ENCODE results near the gene CGB3. TPM values are rescaled to one million over a fixed set of nuclear protein-coding genes. Genes with fewer than 3 reads are reported as not detected.

CGB3 gene
- total and polyA plus RNA-seq, 2 of the 4 experiments (the other 2 are of a cell fraction), result not detected

- Histone ChIP-seq H2BK20ac (ENCODE audit: low read depth, low read length) (no peak overlapping the region), H3K23ac (ENCODE audit: low read depth, low read length) (peak overlapping the region; percentile 63), H3K4me1 (ENCODE audit: control insufficient read depth, insufficient read depth, low read length) (peaks cover 12% of the 10 kb centered on the region), H2AK9ac (replicated peaks; ENCODE audit: low read depth, low read length, poor library complexity) (peak overlapping the region; percentile 95), H2AK5ac (ENCODE audit: low read depth, low read length) (peak overlapping the region; percentile 81), H3K18ac (ENCODE audit: low read depth, low read length) (no peak overlapping the region), H3K4ac (ENCODE audit: low read depth, low read length) (peak overlapping the region; percentile 11), H4K20me1 (ENCODE audit: insufficient read depth, low read length) (peaks cover 27% of the 10 kb centered on the region), H4K91ac (ENCODE audit: insufficient read depth, low read depth, low read length) (peak overlapping the region; percentile 45; the same call in 1 of the 2 replicates), H3K27ac (ENCODE audit: insufficient read depth, low read length) (peak overlapping the region; percentile 53), H2BK5ac (ENCODE audit: low read depth, low read length, poor library complexity, severe bottlenecking) (peak overlapping the region; percentile 40), H3K4me2 (ENCODE audit: low read depth, low read length) (peak overlapping the region; percentile 98), H3K14ac (replicated peaks; ENCODE audit: low read depth, low read length) (0 out of 2 replicates have a peak overlapping the region, but pooled peaks have one; percentile 29), H4K8ac (ENCODE audit: low read depth in 2 of 2, low read length in 2 of 2) (peak overlapping the region; percentile 37 to 72), H3K9me3 (ENCODE audit: control insufficient read depth, insufficient read depth, low read length) (no peaks in the 10 kb centered on the region), H2BK120ac (ENCODE audit: low read depth, low read length) (no peak overlapping the region), H3K79me1 (ENCODE audit: low read depth in 1 of 2, low read length in 2 of 2) (peaks cover 11 to 72% of the 10 kb centered on the region in 2 experiments), H2AFZ (replicated peaks; ENCODE audit: low read length, poor library complexity) (peak overlapping the region; percentile 88), H4K5ac (ENCODE audit: low read depth, low read length) (no peak overlapping the region; the same call in 1 of the 2 replicates), H3K36me3 (ENCODE audit: control insufficient read depth, insufficient read depth, low read length) (peaks cover 8% of the 10 kb centered on the region; the same call in 1 of the 2 replicates), H2BK15ac (ENCODE audit: low read depth, low read length) (no peak overlapping the region; the same call in 2 of the 3 replicates), H3K4me3 (ENCODE audit: insufficient read depth, low read depth, low read length) (peak overlapping the region; percentile 62), H3K56ac (ENCODE audit: extremely low read depth, insufficient read depth, low read length) (peak overlapping the region; percentile 68), H3K9ac (ENCODE audit: low read depth, low read length) (peak overlapping the region; percentile 65), H3K27me3 (ENCODE audit: control insufficient read depth, insufficient read depth, low read length) (no peaks in the 10 kb centered on the region), H3K9me1 (ENCODE audit: insufficient read depth, low read length) (0 out of 2 replicates have a peak, but pooled peaks cover 3% of the 10 kb centered on the region)
- CTCF ChIA-PET, result interaction anchor here (0.6 to 1.7 kb wide), 7 partner anchors 15 to 199 kb away, joined by 3 to 6 read pairs (median 3); no protein-coding TSS in a partner anchor
- no CpG with 5 or more reads among the region's 13 CpGs for WGBS, 2 experiments (ENCODE audit: extremely low coverage in 2 of 2, insufficient read length in 1 of 2)
- TF ChIP-seq CEBPB (IDR thresholded peaks at IDR 0.05; ENCODE audit: low read depth, low read length) (no peak), SMC3 (IDR thresholded peaks at IDR 0.05; ENCODE audit: low read depth, low read length) (no peak), RFX5 (IDR thresholded peaks at IDR 0.05; ENCODE audit: low read depth, low read length) (no peak), RCOR1 (IDR thresholded peaks at IDR 0.05; ENCODE audit: insufficient replicate concordance, low read length) (no peak), MAFK (IDR thresholded peaks at IDR 0.05; ENCODE audit: low read depth, low read length) (no peak), ELK1 (IDR thresholded peaks at IDR 0.05; ENCODE audit: borderline replicate concordance, low read depth, low read length) (no peak), FOS (IDR thresholded peaks at IDR 0.05; ENCODE audit: low read depth, low read length) (no peak), RAD21 (IDR thresholded peaks at IDR 0.05; ENCODE audit: low read length) (no peak), CHD1 (IDR thresholded peaks at IDR 0.05; ENCODE audit: low read depth, low read length) (no peak), BHLHE40 (IDR thresholded peaks at IDR 0.05; ENCODE audit: low read depth, low read length) (no peak), MAZ (IDR thresholded peaks at IDR 0.05; ENCODE audit: borderline replicate concordance, low read depth, low read length) (no peak), MXI1 (IDR thresholded peaks at IDR 0.05; ENCODE audit: borderline replicate concordance, low read depth, low read length) (no peak), USF2 (IDR thresholded peaks at IDR 0.05; ENCODE audit: low read depth, low read length) (no peak), CTCF (conservative IDR thresholded peaks at IDR 0.05; ENCODE audit: low read depth, low read length) (no peak), NFE2L2 (IDR thresholded peaks at IDR 0.05; ENCODE audit: low read depth, low read length) (no peak), POLR2A (IDR thresholded peaks at IDR 0.05; ENCODE audit: low read depth, low read length) (no peak)
- in situ Hi-C loops (cut with MboI; ENCODE audit: low sequenced_read_pairs), result no loop called here
- DNase-seq (no peak), ATAC-seq (ENCODE audit: low read depth) (no peak)
- POLR2A ChIA-PET (ENCODE audit: unreplicated experiment), result no interaction called here
- intact Hi-C loops (cut with micrococcal nuclease), result loop anchor here (5.0 to 10.0 kb wide), 3 partner anchors 63 to 211 kb away; partner anchors contain the start of genes CGB7 and KCNA7
- BruUV-seq (replicated peaks), result no TSS peak
- dilution Hi-C loops (cut with HindIII; ENCODE audit: low sequenced_read_pairs, unreplicated experiment), result no loop called here
Observed at GRCh38 chr19:48994035-48994386, 30.1 kb downstream of the CGB3 start.

Data from IMR-90 (cell line).